ENCODE results near the gene PHACTR4.

DNA sequence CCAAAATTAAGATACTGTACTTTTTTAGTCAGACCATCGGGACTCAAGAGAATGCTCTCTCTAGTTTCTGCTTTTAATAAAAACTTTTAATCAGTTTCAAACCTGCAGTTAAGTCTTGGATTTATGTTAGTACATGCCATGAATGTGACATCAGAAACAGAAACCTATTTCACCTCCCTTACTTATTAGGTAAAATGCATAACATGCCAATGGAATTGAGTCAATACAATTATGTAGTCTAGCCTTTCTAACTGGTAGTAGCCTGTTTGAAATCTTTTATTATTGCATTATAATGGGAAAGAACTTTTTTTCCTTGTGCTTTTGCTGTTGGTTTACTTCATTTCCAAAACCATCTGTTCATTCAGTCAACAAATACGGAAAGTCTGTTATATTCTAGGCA lies 4.8 kb downstream of the PHACTR4 start:
- TF ChIP-seq, protein P1, sequence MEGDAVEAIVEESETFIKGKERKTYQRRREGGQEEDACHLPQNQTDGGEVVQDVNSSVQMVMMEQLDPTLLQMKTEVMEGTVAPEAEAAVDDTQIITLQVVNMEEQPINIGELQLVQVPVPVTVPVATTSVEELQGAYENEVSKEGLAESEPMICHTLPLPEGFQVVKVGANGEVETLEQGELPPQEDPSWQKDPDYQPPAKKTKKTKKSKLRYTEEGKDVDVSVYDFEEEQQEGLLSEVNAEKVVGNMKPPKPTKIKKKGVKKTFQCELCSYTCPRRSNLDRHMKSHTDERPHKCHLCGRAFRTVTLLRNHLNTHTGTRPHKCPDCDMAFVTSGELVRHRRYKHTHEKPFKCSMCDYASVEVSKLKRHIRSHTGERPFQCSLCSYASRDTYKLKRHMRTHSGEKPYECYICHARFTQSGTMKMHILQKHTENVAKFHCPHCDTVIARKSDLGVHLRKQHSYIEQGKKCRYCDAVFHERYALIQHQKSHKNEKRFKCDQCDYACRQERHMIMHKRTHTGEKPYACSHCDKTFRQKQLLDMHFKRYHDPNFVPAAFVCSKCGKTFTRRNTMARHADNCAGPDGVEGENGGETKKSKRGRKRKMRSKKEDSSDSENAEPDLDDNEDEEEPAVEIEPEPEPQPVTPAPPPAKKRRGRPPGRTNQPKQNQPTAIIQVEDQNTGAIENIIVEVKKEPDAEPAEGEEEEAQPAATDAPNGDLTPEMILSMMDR (IDR thresholded peaks at IDR 0.05) = no peak
- no peak for TF ChIP-seq POLR2A (IDR thresholded peaks at IDR 0.05)
